GM18867 (cell line): ENCODE results near the gene SEC14L1.
"Not testable (repeated sequence)": the region's sequence is repeated elsewhere in the genome, so short reads cannot be mapped to it uniquely, and the experiment has no call there.

Source experiments
- ATAC-seq: cut with Tn5 transposase; IDR thresholded peaks from one replicate; pipeline ENCODE4 v1.9.1; 2021; ENCODE audit warnings: mild to moderate bottlenecking, moderate library complexity; ENCODE audit not compliant: unreplicated experiment

SEC14L1 gene

DNA sequence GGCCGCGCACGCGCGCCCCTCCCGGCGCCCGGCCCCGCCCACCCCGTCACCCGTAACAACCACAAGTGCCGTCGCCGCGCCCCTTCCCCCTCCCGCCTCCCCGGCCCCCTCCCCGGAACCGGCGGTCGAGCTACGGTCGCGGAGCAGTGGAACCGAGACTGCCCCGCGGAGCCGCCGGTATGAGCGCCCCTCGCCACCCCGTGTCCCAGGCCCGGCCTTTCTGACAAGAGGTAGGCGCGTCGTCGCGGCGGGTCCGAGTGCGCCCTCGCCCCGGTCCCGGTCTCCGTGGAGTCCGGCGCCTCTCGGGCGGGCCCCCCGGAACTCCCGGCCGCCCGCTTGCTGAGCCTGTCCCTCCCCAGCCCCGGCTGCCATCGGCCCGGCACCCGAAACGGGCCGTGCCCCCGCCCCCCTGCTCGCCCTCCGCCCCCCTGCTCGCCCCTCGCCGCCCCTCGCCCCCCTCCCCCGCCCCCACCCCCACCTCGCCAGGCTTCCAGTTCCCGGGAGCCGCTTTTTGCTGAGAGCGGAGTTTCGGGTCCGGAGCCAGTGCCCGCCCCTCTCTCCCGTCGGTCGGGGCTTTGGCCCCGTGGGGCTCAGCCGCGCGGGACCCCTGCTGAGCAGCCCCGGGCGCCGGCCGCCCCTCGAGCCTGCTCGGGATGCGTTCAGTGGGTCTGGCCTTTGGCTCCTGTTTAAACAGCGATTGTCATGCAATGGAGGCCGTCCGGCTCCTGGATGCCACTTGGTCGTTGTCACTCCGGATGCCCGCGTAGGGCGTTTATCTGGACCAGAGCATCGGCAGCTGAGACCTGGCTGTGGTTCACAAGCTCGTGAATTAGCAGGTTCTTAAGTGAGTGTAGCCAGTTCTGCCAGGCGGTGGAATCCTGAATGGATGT lies at the start of gene SEC14L1:
Gene SEC14L1 (plus strand): TSS at position 92 of the 890 bp plus-strand sequence. CDS start 2,628 bp downstream, outside the sequence.
- ATAC-seq: peak; percentile 37

DNA sequence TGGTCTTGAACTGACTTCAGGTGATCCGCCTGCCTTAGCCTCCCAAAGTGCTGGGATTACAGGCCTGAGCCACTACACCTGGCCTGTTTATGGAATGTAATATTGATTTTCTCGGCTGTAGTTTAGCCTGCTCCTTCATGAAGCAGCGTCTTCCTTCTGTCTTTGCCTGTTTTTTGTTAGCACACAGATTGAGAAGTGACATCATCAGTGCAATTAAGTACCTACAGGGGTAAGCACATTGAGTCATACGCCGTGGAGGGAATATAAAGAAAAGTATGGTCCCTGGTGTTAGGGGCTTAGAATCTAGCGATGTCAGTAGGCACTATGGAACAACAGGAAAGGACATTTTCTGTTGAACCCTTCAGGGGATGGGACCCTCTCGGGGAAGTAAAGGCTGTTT lies 48.7 kb upstream of the SEC14L1 start:
- ATAC-seq: no peak

DNA sequence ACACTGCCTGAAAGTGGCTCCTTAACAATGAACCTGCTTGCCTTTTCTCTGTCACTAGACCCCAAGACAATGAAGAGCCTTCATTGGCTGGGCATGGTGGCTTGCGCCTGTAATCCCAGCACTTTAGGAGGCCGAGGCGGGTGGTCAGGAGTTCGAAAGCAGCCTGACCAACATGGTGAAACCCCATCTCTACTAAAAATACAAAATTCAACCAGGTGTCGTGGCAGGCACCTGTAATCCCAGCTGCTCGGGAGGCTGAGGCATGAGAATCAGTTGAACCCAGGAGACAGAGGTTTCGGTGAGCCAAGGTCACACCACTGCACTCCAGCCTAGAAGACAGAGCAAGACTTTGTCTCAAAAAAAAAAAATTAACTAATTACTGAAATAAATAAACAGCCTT lies 45.3 kb upstream of the SEC14L1 start:
- ATAC-seq: no peak

DNA sequence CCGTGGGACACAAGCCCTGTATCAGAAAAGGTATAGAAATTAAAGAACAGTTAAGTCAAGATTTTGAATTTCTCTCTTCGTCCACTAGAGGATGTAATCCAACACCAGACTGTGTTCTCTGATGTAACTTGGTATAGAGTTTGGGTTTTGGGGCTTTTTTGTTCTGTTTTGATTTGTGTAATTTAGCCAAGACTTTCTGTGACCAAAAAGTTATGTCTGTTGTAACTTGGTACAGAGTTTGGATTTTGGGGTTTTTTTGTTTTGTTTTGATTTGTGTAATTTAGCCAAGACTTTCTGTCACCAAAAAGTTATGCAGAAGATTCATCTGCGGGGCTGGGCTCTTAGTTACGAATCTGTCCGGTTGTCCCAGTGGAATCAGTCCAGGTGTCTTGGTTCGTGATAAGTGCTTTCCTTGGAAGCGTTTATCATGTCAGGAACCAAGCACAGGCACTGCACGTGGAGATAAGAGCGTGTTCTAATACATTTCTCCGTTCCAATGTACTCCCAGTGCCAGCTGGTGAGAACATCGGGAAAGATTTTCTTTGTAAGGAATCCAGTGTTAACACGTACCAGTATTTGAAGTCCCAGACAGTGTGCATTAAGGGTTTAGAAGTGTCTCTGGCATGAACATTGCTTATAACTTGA lies 44.1 kb upstream of the SEC14L1 start:
- no peak for ATAC-seq

DNA sequence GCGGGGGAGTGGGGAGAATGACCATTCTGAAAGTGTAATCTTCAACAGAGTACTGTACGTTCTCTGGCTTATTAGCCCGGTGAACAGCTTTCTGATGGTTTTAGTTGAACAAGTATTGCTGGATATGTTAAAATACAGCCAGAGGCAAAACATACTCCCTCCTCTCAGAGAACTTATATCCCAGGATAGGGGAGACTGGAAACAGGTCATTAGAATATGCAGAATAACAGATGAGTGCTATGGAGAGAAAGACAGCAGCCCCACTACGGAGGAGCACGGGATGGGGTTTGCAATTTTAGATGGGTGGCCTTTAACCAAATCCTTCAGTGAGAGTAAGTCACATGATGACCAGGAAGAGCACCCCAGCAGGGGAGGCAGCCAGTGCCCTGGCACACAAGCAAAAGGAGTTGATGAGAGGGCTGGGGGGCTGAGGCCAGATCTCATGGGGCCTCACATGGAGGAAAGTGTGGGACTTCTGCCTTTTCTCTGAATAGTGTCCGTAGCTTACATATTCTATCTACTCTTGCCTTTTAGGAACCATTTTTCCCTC lies 43.1 kb upstream of the SEC14L1 start:
- no peak for ATAC-seq

DNA sequence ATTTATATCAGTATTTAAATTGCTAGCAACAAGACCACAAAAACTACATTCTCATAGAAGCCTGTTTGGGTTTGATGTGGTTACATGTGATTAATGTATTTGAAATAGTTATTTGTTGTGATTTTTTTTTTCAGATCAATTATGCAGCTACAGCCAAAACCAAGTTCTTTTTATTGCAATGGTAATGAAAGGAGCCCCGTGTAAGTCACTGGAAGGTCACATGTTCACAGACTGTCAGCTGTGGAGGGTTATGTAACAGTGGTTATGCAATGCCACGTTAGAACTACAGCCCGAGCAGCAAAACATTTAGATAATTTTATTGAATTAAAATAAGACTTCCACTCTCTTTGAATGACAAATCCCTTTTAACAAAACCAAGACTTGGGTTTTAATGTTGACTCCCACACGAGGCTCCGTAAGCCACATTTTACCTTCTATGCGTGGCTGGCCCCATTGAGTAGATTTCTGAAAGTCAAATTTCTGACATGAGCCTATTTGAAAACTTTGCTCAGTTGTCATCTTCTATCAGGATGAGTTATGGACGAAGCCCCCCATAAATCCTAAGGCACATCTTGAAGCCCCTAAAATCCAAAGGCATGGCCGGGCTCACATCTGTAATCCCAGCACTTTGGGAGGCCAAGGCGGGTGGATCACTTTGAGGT lies 41.8 kb upstream of the SEC14L1 start:
- ATAC-seq: no peak

DNA sequence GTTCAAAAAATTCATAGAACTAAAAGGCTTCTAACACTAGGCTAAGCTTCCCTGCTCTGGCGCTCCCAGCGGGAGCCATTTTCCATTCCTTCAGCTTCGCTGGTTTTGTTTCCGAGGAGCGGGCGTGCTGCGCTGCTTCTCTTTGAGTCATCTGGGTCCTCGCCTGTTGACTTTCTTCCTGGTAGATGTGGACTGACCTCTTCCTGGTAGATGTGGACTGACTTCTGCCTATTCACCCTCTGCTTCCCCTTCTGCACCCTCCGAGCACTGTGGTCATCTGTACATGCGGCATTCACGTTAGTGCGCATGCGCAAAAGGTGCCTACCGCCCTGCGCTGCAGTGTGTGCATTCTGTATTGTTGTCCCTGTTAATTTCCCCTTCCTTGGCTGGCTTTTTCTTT lies 40.8 kb upstream of the SEC14L1 start:
- no peak for ATAC-seq

DNA sequence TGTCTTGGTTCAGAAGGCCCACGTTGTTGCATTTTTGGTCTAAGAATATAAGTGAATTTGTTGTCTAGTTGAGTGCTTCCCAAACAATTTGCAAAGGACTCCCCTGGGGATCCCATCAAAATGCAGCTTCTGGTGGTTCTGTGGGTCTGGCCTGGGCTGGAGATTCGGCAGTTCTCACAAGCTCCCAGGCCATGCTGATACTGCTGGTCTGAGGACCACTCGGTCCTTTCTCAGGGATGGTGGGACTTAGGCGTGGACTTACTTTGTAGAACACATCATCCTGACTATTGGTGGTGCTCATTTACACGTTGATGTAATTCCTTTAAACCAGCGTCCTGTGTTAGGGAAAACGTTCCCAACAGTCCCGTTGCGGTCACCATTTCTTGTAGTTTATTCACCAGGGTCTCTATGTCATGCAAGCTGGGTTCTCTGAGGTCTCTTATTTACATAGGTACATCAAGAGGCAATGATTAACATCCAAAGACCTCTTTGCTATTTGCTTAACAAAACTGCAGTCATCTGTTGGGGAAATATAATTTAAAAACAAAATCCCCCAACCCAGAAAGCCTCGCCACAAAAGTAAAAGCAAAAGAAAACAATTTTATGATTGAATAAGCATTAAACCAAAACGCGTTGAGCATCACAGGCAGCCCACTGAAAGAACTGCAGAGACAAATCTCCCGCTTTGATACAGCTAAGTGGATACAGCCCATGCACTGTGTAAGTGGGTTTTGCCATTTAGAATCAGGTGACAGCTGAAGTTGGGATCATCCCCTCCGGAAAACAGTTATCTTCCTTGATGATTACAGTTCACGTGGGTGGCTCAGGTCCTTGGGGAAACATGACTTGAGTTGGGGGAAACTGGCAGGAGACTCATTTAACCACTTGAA lies 39.0 kb upstream of the SEC14L1 start:
- ATAC-seq: no peak

DNA sequence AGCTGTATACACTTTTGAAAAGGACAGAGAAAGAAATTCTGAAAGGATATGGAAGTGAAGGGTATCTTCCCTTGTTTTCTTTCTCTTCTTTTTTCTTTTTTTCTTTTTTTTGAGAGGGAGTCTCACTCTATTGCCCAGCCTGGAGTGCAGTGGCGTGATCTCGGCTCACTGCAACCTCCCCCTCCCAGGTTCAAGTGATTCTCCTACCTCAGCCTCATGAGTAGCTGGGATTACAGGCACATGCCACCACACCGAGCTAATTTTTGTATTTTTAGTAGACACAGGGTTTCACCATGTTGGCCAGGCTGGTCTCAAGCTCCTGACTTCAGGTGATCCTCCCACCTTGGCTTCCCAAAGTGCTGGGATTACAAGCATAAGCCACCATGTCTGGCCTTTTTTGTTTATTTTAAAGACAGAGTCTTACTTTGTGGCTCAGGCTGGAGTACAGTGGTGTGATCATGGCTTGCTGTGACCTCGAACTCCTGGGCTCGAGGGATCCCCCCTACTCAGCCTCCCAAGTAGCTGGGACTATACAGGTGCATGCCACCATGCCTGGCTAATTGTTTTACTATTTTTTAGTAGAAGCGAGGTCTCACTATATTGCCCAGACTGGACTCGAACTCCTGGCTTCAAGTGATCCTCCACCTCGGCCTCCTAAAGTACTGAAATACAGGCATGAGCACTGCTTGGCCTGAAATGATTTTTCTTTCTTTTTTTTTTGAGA lies 38.2 kb upstream of the SEC14L1 start:
- not testable (repeated sequence) for ATAC-seq

DNA sequence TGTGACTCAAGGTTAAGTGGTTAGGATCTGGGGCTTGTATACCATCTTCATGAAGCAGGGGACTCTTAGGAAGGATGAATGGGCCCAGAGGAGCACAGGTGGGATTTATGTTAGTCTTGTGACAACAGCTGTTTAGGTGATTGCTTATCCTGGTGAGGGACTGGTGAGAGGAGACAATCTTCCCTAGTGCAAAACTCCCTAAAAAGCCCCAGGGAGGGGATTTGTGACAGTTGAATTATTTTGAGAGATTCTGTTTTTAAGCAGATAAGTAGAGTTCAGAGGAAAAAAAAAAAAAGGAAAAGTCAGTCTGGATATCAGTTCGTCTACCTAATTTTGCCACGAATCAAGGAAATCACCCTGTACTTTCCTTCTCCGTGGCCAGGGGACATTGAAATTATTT lies 35.1 kb upstream of the SEC14L1 start:
- no peak for ATAC-seq

DNA sequence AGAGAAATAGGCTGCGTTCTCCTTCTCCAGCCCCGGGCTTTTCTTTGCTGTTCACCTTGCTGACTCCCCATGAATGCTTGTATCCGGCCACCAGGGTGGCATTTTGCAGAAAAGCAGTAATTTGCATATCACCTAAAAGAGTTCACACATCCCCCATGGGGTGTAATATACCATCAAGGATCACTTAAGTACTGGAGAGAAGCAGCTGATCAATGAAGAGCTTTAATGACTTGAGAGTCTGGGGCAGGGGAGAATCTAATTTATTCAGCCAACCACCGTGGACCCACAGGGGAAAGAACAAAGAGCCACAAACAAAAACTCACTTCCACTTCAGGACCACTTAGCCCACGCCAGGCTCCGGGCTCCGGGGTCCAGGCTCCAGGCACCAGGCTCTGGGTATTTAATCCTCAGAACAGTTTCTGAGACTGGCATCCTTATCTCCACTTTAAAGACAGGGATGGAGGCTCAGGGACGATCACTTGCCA lies 33.9 kb upstream of the SEC14L1 start:
- ATAC-seq: no peak

DNA sequence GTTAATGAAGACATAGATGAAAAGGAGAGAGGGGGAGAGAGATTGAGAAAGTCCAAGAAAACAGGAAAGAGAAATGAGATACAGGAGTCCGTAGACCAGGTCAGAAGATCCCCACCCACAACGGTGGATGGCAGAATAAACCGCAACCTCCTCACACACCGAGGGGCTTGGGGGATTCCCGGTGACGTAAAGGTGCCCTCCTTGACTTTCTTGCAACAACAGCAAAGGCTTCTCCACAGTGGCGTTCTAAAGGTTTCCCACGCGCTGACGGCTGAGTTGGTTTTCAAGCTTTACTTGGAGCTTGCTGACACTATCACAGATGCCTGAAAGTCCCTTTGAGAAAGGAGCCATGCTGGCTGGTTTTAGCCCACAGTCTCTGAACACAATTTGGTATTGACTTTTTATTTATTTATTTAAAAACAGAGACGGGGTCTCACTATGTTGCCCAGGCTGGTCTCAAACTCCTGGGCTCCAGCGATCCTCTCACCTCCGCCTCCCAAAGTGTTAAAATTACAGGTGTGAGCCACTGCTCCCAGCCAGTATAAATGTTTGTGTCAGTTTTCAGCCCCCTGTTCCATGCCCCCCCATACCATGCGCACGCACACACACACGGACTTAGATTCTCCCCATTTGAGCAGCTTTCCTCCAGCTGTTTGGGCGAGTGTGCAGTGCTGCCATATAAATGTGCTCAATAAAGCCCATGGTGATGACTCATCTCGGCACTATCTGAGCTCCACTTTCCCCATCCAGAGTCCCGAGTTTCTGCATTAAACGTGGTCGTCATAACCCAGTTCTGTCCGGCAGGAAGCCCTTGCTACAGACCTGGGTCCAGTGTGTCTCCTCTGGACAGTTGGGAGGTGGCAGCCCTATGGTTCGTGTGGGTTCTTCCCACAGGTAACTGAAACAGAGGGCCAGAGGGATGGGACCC lies 33.0 kb upstream of the SEC14L1 start:
- ATAC-seq: no peak

DNA sequence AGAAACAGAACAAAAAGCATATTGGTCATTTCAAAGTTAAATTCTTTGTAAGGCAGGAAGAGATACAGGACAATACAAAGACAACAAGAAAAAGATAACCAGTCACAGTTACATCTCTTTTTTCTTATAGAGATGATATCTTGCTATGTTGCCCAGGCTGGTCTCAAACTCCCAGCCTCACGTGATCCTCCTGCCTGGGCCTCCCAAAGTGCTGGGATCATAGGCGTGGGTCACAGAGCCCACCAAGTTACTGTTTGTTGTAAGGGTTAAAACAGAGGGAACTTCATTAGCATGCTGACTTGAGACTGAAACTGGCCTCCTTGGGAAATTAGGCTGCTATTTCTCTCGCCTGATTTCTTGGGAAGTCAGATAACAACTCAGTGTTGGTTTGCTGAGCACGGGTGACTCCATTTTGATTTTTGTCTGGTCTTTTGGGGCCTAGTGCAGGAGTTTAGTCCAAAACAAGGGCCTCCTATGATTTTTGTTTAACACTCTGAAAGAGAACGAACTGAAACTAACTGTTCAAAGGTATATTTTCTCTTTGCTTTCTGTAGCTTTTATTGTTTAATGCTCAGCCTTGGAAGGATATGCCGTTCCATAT lies 31.5 kb upstream of the SEC14L1 start:
- no peak for ATAC-seq

DNA sequence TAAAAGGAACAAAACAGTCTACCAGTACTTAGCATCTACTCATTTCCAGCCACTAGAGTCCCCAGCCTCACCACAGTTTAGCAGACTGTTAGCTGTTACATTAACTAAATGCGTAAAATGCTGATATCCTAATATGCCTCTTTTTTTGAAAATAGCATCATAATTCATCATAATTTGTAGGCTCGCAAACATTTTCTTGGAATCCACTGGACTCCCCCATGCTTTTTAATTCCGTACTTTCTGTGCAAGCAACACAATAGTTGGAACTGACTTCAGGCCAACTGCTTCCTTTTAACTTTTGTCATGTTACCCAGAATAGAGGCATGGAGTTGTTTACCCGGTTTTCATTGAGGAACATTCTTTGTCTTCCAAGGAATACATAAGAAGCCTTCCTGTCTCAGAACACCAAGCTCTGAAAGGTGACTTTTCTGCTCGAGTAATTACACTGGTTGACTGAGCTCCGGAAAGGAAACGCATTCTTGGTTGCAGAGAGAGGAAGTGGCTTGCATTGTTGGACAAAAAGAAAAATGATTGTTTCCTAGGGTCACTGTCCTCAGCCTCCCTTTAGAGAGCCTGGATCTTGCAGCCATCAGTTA lies 30.9 kb upstream of the SEC14L1 start:
- ATAC-seq: no peak

DNA sequence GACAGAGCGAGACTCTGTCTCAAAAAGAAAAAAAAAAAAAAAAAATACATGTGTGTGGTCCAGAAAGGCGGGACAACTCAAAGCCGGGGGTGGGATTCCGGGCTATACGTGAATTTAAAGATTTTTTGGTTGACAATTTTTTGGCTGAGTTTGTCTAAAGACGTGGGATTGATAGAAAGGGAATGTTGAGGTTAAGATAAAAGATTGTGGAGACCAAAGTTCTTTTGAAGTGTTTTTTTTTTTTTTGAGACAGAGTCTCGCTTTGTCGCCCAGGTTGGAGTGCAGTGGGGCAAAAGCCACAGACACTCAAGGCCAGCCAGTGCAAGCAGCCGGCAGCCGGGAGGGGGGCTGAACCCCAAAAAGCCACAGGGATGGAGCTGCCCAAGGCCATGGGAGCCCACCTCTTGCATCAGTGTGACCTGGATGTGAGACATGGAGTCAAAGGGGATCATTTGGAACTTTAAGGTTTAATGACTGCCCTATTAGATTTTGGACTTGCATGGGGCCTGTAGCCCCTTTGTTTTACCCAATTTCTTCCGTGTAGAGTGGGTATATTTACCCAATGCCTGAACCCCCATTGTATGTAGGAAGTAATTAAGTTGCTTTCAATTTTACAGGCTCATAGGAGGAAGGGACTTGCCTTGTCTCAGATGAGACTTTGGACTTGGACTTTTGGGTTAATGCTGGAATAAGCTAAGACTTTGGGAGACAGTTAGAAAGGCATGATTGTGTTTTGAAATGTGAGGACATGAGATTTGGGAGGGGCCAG lies 29.4 kb upstream of the SEC14L1 start:
- not testable (repeated sequence) for ATAC-seq

DNA sequence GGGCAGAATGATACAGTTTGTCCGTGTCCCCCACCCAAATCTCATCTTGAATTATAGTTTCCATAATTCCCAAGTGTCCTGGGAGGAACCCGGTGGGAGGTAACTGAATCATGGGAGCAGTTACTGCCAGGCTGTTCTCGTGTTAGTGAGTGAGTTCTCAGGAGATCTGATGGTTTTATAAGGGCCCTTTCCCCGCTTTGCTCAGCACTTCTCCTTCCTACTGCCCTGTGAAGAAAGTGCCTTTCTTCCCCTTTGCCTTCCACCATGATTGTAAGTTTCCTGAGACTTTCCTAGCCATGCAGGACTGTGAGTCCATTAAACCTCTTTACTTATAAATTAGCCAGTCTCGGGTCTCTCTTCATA lies 28.9 kb upstream of the SEC14L1 start:
- no peak for ATAC-seq

DNA sequence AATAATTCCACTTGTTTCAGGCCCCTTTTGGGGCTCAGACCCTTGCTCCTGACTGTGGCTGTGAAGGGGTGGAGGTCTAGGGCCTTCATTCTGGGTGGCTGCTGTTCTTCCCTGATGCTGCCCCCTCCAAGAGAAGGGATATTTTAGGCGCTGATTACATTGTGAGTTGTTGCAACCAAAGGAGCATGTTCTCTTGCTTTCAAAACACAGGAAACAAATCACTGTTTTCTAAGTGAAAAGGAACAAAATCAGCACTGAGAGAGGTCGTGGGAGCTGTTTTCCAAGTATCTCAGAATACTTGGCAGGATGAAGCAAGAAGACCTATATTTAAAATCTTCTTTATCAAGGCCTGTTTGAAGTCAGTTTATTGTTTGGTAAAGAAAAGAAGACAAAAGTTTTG lies 25.3 kb upstream of the SEC14L1 start:
- no peak for ATAC-seq
